Mesenchymal stem cell (in vitro differentiated cells and primary cell): ENCODE measurements around the gene CHURC1.

Source experiments
- DNase-seq: peaks from one replicate; pipeline ENCODE4 v3.0.0-alpha.2; 2013
- H2AFZ ChIP-seq: one replicate; pipeline ENCODE4 v1.6.1; 2013; ENCODE audit warnings: low read depth, mild to moderate bottlenecking, control low read depth, inconsistent platforms, low read length, moderate library complexity
- H2AK5ac ChIP-seq: 2 replicates; pipeline ENCODE4 v1.6.1; 2013; ENCODE audit warnings: low read length, moderate library complexity, mild to moderate bottlenecking, inconsistent platforms; ENCODE audit not compliant: severe bottlenecking
- H2BK120ac ChIP-seq: one replicate; pipeline ENCODE4 v1.6.1; 2013; ENCODE audit warnings: low read depth, mild to moderate bottlenecking, inconsistent platforms, low read length, moderate library complexity
- H2BK12ac ChIP-seq, 2 experiments: one replicate each; pipeline ENCODE4 v1.6.1; 2013; ENCODE audit warnings: inconsistent platforms in 2 of 2, low read length in 2 of 2, mild to moderate bottlenecking in 2 of 2, moderate library complexity in 2 of 2, control low read depth in 1 of 2
- H2BK15ac ChIP-seq: one replicate; pipeline ENCODE4 v1.6.1; 2013; ENCODE audit warnings: mild to moderate bottlenecking, low read depth, inconsistent platforms; ENCODE audit not compliant: poor library complexity, severe bottlenecking
- H2BK5ac ChIP-seq: 2 replicates; pipeline ENCODE4 v1.6.1; 2013; ENCODE audit warnings: low read depth, mild to moderate bottlenecking, low read length, control low read depth, inconsistent platforms; ENCODE audit not compliant: poor library complexity, severe bottlenecking
- H3K14ac ChIP-seq, 2 experiments: one replicate each; pipeline ENCODE4 v1.6.1; 2013; ENCODE audit warnings: inconsistent platforms in 2 of 2, low read length in 2 of 2, control low read depth in 1 of 2, mild to moderate bottlenecking in 1 of 2, moderate library complexity in 1 of 2
- H3K18ac ChIP-seq, 2 experiments: one replicate each; pipeline ENCODE4 v1.6.1; 2013; ENCODE audit warnings: inconsistent platforms in 2 of 2, low read length in 2 of 2, control low read depth in 1 of 2, low read depth in 1 of 2, mild to moderate bottlenecking in 1 of 2
- H3K23ac ChIP-seq, 2 experiments: one replicate each; pipeline ENCODE4 v1.6.1; 2013; ENCODE audit warnings: inconsistent platforms in 2 of 2, low read length in 2 of 2, mild to moderate bottlenecking in 2 of 2, moderate library complexity in 2 of 2, control low read depth in 1 of 2
- H3K27ac ChIP-seq: 2 replicates; pipeline ENCODE4 v1.5.1; 2013; ENCODE audit warnings: mild to moderate bottlenecking, moderate library complexity, low read length, control low read depth, inconsistent platforms; ENCODE audit not compliant: poor library complexity, severe bottlenecking
- H3K27me3 ChIP-seq, 2 experiments: 2 replicates each; pipeline versions ENCODE4 v1.6.1 to v1.7.0; 2013; ENCODE audit warnings: low read length in 2 of 2, mild to moderate bottlenecking in 2 of 2, moderate library complexity in 2 of 2, control low read depth in 1 of 2, inconsistent platforms in 1 of 2; ENCODE audit not compliant: control insufficient read depth in 1 of 2, insufficient read depth in 1 of 2
- H3K36me3 ChIP-seq, 2 experiments: 2 replicates each; pipeline versions ENCODE4 v1.6.1 to v1.7.0; 2013; ENCODE audit warnings: low read length in 2 of 2, control low read depth in 1 of 2, inconsistent platforms in 1 of 2, low read depth in 1 of 2, mild to moderate bottlenecking in 1 of 2; ENCODE audit not compliant: insufficient read depth in 2 of 2, control insufficient read depth in 1 of 2
- H3K4ac ChIP-seq, 2 experiments: one replicate each; pipeline ENCODE4 v1.6.1; 2013; ENCODE audit warnings: inconsistent platforms in 2 of 2, low read length in 2 of 2, mild to moderate bottlenecking in 2 of 2, moderate library complexity in 2 of 2, control low read depth in 1 of 2, low read depth in 1 of 2
- H3K4me1 ChIP-seq: 2 replicates; pipeline ENCODE4 v1.6.1; 2013; ENCODE audit warnings: low read depth, low read length, control low read depth; ENCODE audit not compliant: control insufficient read depth, insufficient read depth
- H3K4me2 ChIP-seq: 2 replicates; pipeline ENCODE4 v1.6.1; 2013; ENCODE audit warnings: low read length, mild to moderate bottlenecking, inconsistent platforms; ENCODE audit not compliant: poor library complexity, severe bottlenecking
- H3K4me3 ChIP-seq, 2 experiments: 2 replicates each; pipeline versions ENCODE4 v1.5.1 to v1.7.0; 2013; ENCODE audit warnings: low read length in 2 of 2, mild to moderate bottlenecking in 2 of 2, control low read depth in 1 of 2, low read depth in 1 of 2; ENCODE audit not compliant: insufficient read depth in 1 of 2
- H3K79me1 ChIP-seq: replicated peaks from 2 replicates; pipeline ENCODE4 v1.6.1; 2013; ENCODE audit warnings: mild to moderate bottlenecking, control low read depth, low read length, inconsistent platforms; ENCODE audit not compliant: poor library complexity, severe bottlenecking
- H3K9ac ChIP-seq: 2 replicates; pipeline ENCODE4 v1.7.0; 2013; ENCODE audit warnings: mild to moderate bottlenecking, low read length, moderate library complexity
- H3K9me3 ChIP-seq: 2 replicates; pipeline ENCODE4 v1.7.0; 2013; ENCODE audit warnings: mild to moderate bottlenecking, low read length; ENCODE audit not compliant: control insufficient read depth
- H4K8ac ChIP-seq: one replicate; pipeline ENCODE4 v1.6.1; 2013; ENCODE audit warnings: inconsistent platforms, mild to moderate bottlenecking, low read length, moderate library complexity
- H4K91ac ChIP-seq: one replicate; pipeline ENCODE4 v1.6.1; 2013; ENCODE audit warnings: mild to moderate bottlenecking, low read length, inconsistent platforms
- WGBS: methylation state at CpG from one replicate; pipeline ENCODE4 v1.1.7; 2013; ENCODE audit warnings: mixed read lengths; 5-methylcytosine and 5-hydroxymethylcytosine counted together

Gene CHURC1

DNA sequence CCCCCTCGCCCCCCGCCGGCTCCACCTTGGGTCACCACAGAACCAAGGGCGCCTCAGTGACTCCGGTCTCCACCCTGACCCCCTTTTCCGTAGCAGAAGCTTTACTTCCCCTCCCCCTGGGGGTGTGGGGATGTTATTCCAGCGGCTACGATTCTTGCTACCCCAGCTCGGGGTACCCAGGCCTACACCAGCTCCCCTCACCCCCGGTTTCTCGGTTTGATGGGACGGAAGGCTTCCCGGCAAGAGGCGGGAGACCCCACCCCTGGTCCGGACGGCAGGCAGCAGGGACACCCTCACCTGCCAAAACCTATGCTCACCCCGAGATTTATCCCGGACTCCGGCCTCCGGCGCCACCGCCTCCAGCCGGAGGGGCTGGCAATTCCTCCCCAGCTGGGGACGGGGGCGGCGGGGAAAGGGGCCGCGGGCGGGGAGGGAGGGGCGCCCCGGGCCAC lies 57.3 kb downstream of the CHURC1 start:
- 0% methylated on average over 12 of the region's 31 CpGs for WGBS
- DNase-seq, result no peak

GRCh38 chr14:64971943-64972791 lies 57.9 kb downstream of the CHURC1 start, which contains the start of gene RAB15:
Gene RAB15 (minus strand): TSS chr14:64972336. CDS start chr14:64972076, 260 bp downstream.
- Histone ChIP-seq H3K79me1 (no peaks in the 10 kb centered on the region), H3K9me3 (no peaks in the 10 kb centered on the region), H3K4me3 (peak within 1 kb of the TSS; percentile 77 to 80), H2AK5ac (peak within 1 kb of the TSS; percentile 74), H3K27me3 (peaks cover 0 to 10% of the 10 kb centered on the region in 2 experiments), H3K4ac (peak within 1 kb of the TSS in 1 of 2 experiments; percentile 35), H2AFZ (peak within 1 kb of the TSS; percentile 94), H3K14ac (peak within 1 kb of the TSS in 1 of 2 experiments; percentile 75), H3K18ac (peak within 1 kb of the TSS; percentile 21 to 91), H4K8ac (peak within 1 kb of the TSS; percentile 53), H2BK120ac (no peak within 1 kb of the TSS), H3K27ac (peak within 1 kb of the TSS; percentile 60), H3K4me2 (peak within 1 kb of the TSS; percentile 88), H3K36me3 (peaks cover 0 to 2% of the 10 kb centered on the region in 2 experiments), H3K23ac (peak within 1 kb of the TSS in 1 of 2 experiments; percentile 87), H3K9ac (peak within 1 kb of the TSS; percentile 82), H3K4me1 (peaks cover 30% of the 10 kb centered on the region), H2BK12ac (no peak within 1 kb of the TSS), H2BK15ac (no peak within 1 kb of the TSS), H2BK5ac (peak within 1 kb of the TSS; percentile 10), H4K91ac (no peak within 1 kb of the TSS)
- WGBS, result 6% methylated on average over 43 of the region's 96 CpGs
- DNase-seq, result peak; percentile 24

More for the DNA sequence above, 57.3 kb downstream of the CHURC1 start:
- H3K9me3 ChIP-seq, result no peaks in the 10 kb centered on the region
- H3K79me1 ChIP-seq, result peaks cover 2% of the 10 kb centered on the region
- H2BK120ac ChIP-seq, result no peak overlapping the region
- peak overlapping the region; percentile 7 for H4K8ac ChIP-seq
- H3K27me3 ChIP-seq, result peaks cover 0 to 7% of the 10 kb centered on the region in 2 experiments
- no peak overlapping the region for H2BK15ac ChIP-seq
- H4K91ac ChIP-seq, result no peak overlapping the region
- H2BK5ac ChIP-seq, result peak overlapping the region; percentile 10
- peak overlapping the region; percentile 74 for H2AK5ac ChIP-seq
- H3K4me1 ChIP-seq, result peaks cover 34% of the 10 kb centered on the region
- H3K36me3 ChIP-seq, result peaks cover 0 to 8% of the 10 kb centered on the region in 2 experiments
- peak overlapping the region; percentile 70 for H3K9ac ChIP-seq
- H3K27ac ChIP-seq, result peak overlapping the region; percentile 60
- H3K4me3 ChIP-seq, result peak overlapping the region; percentile 76 to 77
- peak overlapping the region; percentile 37 for H2AFZ ChIP-seq
- peak overlapping the region; percentile 87 for H3K4me2 ChIP-seq
- H3K18ac ChIP-seq, result peak overlapping the region in 1 of 2 experiments; percentile 91
- H3K14ac ChIP-seq, result peak overlapping the region in 1 of 2 experiments; percentile 26
- no peak overlapping the region for H3K23ac ChIP-seq
- H3K4ac ChIP-seq, result no peak overlapping the region
- H2BK12ac ChIP-seq, result no peak overlapping the region

DNA sequence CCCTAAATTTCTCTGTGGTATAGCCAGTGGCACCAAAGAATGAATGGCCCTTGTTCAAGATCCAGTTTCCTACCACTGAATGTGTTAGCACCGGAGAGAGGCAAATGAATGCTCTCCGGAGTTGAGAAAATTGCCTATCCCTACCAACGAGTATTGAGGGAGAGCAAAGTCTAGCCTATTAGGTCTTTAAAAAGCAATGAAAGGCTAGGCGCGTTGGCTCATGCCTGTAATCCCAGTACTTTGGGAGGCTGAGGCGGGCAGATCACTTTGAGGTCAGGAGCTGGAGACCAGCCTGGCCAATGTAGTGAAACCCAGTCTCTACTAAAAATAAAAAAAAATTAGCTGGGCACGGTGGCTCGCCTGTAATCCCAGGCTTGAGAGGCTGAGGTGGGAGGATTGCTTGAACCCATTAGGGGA lies 58.8 kb downstream of the CHURC1 start:
- WGBS, result 89% methylated on average over 7 of the region's 8 CpGs
- no peaks in the 10 kb centered on the region for H3K9me3 ChIP-seq

GRCh38 chr14:64973826-64974225 lies 59.6 kb downstream of the CHURC1 start:
- H3K9ac ChIP-seq, result no peak overlapping the region
- H3K4ac ChIP-seq, result no peak overlapping the region
- no peak overlapping the region for H2BK120ac ChIP-seq
- H4K91ac ChIP-seq, result no peak overlapping the region
- H2AK5ac ChIP-seq, result no peak overlapping the region
- no peaks in the 10 kb centered on the region for H3K9me3 ChIP-seq
- H3K36me3 ChIP-seq, result no peaks in the 10 kb centered on the region
- H3K4me3 ChIP-seq, result no peak overlapping the region
- no peak overlapping the region for H4K8ac ChIP-seq
- no peak overlapping the region for H2BK5ac ChIP-seq
- H3K14ac ChIP-seq, result no peak overlapping the region
- H3K4me2 ChIP-seq, result no peak overlapping the region
- H3K18ac ChIP-seq, result no peak overlapping the region
- no peak overlapping the region for H2BK15ac ChIP-seq
- H2BK12ac ChIP-seq, result no peak overlapping the region
- no peaks in the 10 kb centered on the region for H3K79me1 ChIP-seq
- no peak overlapping the region for H3K27ac ChIP-seq
- H3K4me1 ChIP-seq, result peaks cover 18% of the 10 kb centered on the region
- H3K23ac ChIP-seq, result no peak overlapping the region
- peaks cover 0 to 11% of the 10 kb centered on the region in 2 experiments for H3K27me3 ChIP-seq
- WGBS, result 95% methylated on average over 9 of the region's 9 CpGs
- H2AFZ ChIP-seq, result no peak overlapping the region
- DNase-seq, result no peak

More for the DNA sequence above, 58.8 kb downstream of the CHURC1 start:
- H3K79me1 ChIP-seq, result no peaks in the 10 kb centered on the region
- H3K4me3 ChIP-seq, result no peak overlapping the region
- DNase-seq, result no peak
- no peak overlapping the region for H4K91ac ChIP-seq
- no peak overlapping the region for H2BK5ac ChIP-seq
- H3K4me1 ChIP-seq, result peaks cover 23% of the 10 kb centered on the region
- H3K36me3 ChIP-seq, result no peaks in the 10 kb centered on the region
- H2BK15ac ChIP-seq, result no peak overlapping the region
- no peak overlapping the region for H2BK12ac ChIP-seq
- no peak overlapping the region for H3K9ac ChIP-seq
- no peak overlapping the region for H3K23ac ChIP-seq
- H3K27ac ChIP-seq, result no peak overlapping the region
- H4K8ac ChIP-seq, result no peak overlapping the region
- no peak overlapping the region for H3K14ac ChIP-seq
- no peak overlapping the region for H2AFZ ChIP-seq
- no peak overlapping the region for H2BK120ac ChIP-seq
- no peak overlapping the region for H2AK5ac ChIP-seq
- H3K4ac ChIP-seq, result no peak overlapping the region
- H3K18ac ChIP-seq, result no peak overlapping the region
- peaks cover 0 to 11% of the 10 kb centered on the region in 2 experiments for H3K27me3 ChIP-seq
- H3K4me2 ChIP-seq, result no peak overlapping the region
